PC-9 (cell line): ENCODE data around the gene SPDYE16.
"Not testable (repeated sequence)": the region's sequence is repeated elsewhere in the genome, so short reads cannot be mapped to it uniquely, and the experiment has no call there.

Source experiments
- EZH2 ChIP-seq: fragments of 200-600 bp; sonication (generic); IDR thresholded peaks from 2 replicates; pipeline ENCODE4 v1.8.0; 2017; ENCODE audit warnings: antibody characterized with exemption, low read depth
- TF ChIP-seq, protein P1 (sequence below): fragments of 200-600 bp; sonication (generic); conservative IDR thresholded peaks from 2 replicates; pipeline ENCODE4 v1.6.1; 2017; ENCODE audit warnings: mixed run types, antibody characterized with exemption, mild to moderate bottlenecking, moderate library complexity

DNA sequence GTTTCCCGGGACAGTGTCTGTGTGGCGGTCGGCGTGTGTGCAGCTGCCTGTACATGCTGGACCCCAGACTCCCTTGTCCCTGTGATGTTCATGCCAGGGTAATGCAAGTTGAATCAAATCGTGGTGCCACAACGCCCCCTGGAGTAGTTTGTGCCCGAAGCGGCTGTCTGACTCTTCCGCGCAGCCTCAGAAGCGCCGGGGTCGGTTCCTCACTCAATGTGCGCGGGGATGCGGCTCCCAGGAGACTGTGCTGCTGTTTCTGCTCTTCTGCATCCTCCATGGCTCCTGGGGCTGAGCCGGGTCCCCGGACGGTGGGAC lies 43.2 kb downstream of the SPDYE16 start:
- TF ChIP-seq, protein P1, sequence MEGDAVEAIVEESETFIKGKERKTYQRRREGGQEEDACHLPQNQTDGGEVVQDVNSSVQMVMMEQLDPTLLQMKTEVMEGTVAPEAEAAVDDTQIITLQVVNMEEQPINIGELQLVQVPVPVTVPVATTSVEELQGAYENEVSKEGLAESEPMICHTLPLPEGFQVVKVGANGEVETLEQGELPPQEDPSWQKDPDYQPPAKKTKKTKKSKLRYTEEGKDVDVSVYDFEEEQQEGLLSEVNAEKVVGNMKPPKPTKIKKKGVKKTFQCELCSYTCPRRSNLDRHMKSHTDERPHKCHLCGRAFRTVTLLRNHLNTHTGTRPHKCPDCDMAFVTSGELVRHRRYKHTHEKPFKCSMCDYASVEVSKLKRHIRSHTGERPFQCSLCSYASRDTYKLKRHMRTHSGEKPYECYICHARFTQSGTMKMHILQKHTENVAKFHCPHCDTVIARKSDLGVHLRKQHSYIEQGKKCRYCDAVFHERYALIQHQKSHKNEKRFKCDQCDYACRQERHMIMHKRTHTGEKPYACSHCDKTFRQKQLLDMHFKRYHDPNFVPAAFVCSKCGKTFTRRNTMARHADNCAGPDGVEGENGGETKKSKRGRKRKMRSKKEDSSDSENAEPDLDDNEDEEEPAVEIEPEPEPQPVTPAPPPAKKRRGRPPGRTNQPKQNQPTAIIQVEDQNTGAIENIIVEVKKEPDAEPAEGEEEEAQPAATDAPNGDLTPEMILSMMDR = not testable (repeated sequence)
- not testable (repeated sequence) for TF ChIP-seq EZH2
